GM18868 (cell line): ENCODE results near the gene CILP.
"Not testable (repeated sequence)": the region's sequence is repeated elsewhere in the genome, so short reads cannot be mapped to it uniquely, and the experiment has no call there.

Experiments used
- ATAC-seq: cut with Tn5 transposase; IDR thresholded peaks from one replicate; pipeline ENCODE4 v1.9.1; 2021; ENCODE audit warnings: mild to moderate bottlenecking, moderate library complexity; ENCODE audit not compliant: unreplicated experiment

Gene CILP

DNA sequence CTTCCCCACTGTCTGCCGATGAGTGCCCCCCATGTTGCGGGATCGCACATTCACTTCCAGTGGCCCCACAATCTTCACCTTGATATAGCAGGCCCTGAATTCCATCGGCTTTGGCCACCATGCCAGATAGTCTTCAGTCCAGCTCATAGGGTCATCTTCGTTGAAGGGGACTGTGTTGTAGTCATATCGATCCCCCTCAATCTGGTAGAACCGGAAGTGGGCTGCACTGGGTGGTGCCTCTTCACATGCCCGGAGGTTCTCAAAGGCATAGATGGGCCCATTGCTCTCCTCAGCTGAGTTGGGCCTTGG is 14.0 kb downstream of the CILP start:
- ATAC-seq, result no peak

DNA sequence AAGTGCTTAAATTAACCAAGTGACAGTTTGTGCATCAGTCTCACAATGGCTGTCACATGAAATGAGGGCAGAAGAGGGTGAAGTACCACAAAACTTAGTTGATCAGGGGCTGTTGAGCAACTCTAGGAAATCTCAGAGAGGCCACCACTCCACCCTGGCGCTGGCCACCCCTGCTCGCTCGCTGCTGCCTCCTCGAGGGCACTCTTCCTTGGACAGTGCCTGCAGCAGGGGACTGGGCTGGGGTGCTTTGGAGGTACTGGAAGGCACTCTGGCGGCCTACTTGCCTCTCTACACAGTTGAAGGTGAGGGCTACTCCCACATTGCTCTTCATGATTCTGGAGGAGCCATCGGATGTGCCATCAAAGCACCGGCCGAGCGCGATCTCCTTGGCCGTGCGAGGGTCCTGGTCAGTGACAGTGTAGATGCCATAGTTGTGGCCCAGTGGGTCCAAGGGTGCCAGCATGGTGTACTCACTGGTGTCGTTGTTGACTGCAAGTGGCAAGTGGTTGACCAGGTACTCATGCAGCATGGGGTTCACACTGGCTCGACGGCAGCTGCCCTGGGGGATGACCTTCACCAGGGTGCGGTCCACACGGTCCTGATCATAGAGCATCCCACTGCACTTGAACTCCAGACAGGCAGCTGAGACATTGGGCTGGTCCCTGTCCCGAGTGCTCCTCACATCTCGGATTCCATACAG is 14.5 kb downstream of the CILP start:
- no peak for ATAC-seq

DNA sequence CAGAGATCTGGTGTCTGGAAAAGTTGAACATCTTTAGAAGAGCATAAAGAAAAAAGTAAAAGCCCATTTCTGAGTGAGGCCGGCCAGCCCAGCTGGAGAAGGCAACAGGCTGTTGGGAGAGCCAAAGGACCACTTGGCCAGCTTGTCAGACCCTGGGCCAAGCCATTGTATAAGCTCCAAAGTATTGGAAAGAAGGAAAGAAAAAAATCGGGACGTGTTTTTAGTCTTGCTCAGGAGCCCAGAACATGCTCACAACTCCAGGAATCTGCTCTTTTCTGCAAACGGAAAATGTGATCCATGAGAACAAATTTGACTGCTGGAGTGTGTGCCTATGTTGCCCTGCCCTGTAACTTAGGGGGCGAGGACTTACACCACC is 15.7 kb downstream of the CILP start:
- no peak for ATAC-seq

DNA sequence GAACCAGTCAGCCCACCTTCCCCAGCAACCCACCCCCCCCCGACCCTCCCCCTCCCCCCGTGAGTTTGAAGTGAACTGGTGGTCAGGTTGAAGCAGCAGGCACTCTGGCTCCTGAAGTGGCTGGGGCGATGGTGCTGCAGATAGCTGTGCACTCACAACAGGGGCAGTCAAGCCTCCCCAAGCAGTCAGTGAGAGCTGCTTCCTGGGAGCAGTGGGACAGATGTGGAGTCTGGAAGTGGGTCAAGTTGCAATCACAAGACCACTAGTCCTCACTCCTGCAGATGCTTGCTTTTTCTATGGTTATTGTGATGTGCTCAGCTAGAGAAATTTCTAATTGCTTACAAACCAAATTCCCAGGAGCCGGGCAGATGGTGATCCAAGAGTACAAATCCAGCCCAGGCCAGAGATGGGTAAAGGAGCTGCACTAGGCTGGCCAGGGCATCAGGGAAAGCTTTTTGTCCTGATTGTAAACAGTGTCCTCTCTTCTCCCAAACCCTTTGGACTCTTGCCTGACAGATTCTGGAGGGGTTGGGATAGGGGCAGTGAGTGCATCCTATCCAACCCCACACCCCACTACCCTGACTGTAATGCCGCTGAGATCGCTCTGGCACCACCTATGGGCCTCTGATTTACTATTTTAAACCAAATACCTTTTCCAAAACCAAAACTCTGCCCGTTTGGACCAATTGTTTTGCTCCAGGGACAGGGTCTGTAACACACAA is 16.3 kb downstream of the CILP start:
- ATAC-seq, result no peak

GRCh38 chr15:65192016-65192415 is 19.3 kb downstream of the CILP start:
- no peak for ATAC-seq

DNA sequence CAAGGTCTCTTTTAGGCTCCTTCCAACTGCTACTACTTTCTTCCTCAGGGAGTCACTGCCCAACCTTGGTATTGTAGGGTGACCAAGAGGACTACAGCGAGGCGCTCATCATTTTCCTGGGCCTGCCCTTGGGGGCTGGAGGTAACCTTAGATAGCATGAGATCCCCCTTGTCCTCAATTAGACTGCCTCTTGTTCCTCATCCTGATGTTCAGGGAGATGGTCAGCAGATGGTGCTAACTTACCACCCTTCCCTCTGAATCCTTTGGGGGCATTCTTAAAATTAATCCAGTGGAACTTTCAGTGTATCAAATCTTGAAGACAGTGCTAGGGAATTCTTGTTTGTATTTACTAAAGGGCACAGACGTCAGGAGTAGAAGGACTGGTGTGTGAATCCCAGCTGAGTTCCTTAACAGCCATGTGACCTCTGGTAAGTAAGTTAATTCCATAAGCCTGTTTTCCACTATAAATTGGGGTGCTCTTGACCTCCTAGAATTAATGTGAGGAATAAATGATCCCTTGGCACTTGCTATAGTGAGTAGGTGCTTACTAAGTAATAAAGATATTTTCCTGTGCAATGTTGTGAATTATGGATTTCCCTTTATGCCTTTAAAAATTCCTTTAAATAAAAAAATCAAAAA is 22.1 kb downstream of the CILP start:
- no peak for ATAC-seq

- not testable (repeated sequence) for ATAC-seq
Observed at GRCh38 chr15:65188472-65188871, 22.8 kb downstream of the CILP start.

DNA sequence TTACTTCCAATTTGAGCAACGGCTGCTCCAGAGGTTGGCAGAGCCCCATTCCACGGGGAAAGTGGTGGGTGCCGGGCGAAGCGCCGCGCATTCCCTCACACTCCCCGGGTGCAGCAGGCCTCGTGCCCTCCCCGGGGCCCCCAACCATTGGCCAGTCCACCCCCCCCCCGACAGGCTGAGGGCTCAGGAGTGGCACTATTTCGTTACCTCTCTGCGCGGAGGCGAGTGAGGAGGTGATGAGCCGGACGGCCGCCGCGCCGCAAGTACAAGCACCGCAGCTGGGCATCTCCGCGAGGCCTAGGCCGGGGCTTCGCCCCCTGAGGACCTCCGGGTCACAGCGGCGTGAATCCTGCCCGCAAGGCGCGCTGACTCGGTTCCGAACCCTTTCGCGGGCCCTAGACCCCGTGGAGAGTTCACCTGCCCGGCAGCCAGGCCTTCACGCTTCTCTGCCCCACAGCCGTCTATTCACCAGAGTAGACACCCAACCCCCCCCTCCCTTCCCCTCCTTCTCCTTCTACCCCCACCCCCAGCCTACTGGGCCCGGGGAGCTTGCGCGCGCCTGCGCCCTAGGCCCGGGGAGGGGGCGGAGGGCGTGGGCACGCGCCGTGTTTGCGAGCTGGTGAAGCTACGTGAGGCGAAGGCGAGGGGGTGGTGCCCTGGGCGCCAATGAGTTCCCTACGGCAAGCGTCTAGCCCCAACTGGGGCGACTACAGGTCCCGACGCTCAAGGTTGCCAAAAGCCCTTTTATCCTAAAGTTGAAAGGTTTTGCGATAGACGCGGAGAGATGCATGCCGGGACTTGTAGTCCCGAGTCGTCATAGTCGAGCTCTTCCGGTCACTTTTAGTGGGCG is 26.2 kb downstream of the CILP start, which contains the start of gene CLPX:
Gene CLPX (minus strand): TSS at position 475 of the 850 bp plus-strand sequence. CDS start 189 bp downstream, at position 286.
- peak; percentile 77 for ATAC-seq

DNA sequence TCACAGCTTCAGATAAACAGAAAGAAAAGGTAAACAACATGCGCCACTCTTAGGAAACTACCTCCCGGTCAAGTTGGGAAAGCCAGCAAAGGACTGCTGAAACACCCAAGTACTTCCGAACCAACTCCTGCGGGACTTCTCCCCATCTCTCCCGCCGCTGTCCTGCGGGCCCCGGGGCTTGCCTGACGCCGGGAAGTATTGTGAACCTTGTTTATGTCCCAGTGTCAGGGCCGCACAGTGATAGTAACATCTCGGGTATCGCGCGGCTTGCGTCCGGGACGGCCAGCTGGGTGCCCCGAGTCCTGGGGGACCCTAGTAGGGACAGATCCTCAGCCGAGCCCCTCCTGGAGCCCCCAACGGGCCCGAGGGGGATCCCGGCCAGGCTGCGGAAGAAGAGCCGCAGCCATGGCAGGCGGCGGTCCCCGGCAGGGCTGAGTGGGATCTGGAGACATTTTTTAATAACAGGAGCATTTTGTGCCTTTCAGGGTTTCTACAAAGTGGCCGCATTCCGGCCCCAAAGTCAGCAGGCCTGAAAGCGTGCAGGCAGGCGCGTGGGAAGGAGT is 26.9 kb downstream of the CILP start:
- peak; percentile 23 for ATAC-seq

DNA sequence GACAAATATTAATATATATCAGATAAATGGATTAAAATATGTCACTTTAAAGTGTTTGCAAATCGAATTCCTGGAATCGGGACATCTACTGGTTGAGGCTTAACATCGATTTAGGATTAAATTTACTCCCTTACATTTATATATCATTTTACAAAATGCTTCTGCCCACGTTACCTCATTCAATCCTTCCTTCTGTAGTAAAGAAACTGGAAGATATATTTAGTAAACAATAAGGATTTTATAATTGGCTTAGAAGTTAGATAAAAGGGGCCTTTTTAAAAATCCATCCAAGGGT is 27.5 kb downstream of the CILP start:
- no peak for ATAC-seq

DNA sequence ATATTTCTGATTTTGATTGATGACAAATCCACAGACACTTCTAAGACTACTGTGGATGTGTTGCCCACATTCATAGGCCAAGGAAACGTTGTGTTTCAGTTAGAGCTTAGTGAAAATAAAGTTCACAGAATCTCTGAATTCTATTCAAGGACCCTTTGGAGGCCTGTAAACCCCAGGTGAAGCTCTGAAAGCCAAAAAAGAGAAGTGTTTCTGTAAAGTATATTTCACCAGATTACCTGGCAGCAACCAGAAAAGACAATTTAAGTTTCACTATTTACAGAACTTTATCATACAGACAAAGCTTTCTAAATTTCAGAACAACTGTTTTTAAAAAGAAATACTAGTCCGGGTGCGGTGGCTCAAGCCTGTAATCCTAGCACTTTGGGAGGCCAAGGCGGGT is 28.7 kb downstream of the CILP start:
- no peak for ATAC-seq

- ATAC-seq, result not testable (repeated sequence)
Observed at GRCh38 chr15:65181582-65182353, 29.5 kb downstream of the CILP start.

DNA sequence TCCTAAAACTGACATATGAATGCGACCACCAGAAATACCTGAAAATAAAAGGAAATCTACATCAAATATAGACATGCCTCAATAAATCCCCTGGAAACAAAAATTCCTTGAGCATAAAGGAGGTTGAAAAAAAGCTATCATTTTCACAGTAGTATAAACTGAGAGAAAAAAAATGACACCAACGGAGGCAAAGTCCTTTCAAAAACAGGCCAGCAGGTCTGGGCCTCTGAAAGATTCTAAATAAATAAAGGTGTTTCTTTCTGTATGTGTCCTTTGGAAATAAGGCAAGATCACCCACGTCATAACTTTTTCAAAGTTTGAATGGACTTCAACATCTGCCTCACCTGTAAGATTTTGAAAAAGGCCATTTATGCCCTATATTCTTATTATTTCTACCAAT is 31.1 kb downstream of the CILP start:
- ATAC-seq, result no peak

GRCh38 chr15:65177901-65178300 is 33.4 kb downstream of the CILP start:
- no peak for ATAC-seq

GRCh38 chr15:65176056-65176455 is 35.2 kb downstream of the CILP start:
- ATAC-seq, result no peak

DNA sequence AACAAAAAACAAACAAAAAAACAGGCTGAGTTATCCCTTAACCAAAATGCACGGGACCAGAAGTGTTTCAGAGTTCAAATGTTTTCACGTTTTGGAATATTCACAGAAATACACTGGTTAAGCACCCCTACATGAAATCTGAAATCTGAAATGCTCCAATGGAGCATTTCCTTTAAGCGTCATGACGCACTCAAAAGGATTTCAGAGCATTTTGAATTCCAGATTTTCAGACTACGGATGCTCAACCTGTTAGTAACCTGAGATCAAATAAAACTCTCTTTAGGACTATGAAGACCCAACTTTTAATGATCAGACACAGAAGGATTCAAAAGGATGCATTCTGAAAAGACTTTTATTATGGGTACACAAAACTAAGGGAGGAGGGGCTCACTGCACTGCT is 35.8 kb downstream of the CILP start:
- ATAC-seq, result no peak

GRCh38 chr15:65174509-65174908 is 36.8 kb downstream of the CILP start:
- ATAC-seq, result no peak

- ATAC-seq, result no peak
Observed at GRCh38 chr15:65172531-65172930, 38.7 kb downstream of the CILP start.

DNA sequence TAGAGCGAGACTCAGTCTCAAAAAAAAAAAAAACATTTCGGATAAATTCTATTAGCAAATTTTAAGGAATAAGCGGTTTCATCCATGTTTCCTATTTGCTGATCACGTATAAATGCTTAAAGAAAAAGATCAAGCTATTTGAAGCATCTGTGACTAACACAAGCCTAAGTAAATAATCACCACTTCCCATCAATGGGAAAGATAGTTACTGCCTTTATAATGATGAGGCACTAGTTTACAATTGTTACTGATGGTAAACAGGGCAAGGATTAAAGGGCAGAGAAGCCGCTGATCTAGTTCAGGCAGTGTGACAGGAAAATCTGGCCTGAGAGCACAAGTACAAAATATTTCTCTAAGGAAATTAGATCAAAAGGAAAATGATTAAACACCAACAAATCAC is 39.8 kb downstream of the CILP start:
- no peak for ATAC-seq

DNA sequence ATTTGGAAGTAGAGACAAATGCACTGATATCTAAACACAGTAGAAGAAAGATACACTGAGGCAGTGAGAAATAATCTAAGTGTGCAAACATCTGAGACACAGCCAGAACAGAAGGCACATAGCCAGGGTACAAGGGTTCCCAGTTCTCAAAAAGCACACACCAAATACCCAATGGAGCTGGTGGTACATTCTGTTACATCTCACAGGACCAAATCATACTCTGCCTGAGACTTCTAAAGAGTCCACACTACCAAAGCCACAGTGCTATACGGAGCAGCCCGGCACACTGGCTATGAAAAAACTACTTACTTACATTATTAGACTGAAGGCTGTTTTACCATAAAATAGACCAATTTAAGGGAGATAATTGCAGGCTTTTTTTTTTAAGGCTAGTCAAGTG is 45.4 kb downstream of the CILP start:
- no peak for ATAC-seq
